CD4-positive, alpha-beta T cell (primary cell): ENCODE measurements around the gene RIN3. TPM values are rescaled to one million over a fixed set of nuclear protein-coding genes. Genes with fewer than 3 reads are reported as not detected.
A peak's percentile ranks its signal among the peaks of the same experiment; 100 is the strongest.

Source experiments
- ATAC-seq: fragments of 200-7000 bp; cut with Tn5 transposase; one replicate; pipeline ENCODE4 v1.10.0; 2022; ENCODE audit warnings: mild to moderate bottlenecking; ENCODE audit not compliant: poor library complexity
- CTCF ChIA-PET: fragments of 350-600 bp; sonication (Branson Sonifier 250); formaldehyde crosslinking; loops from one replicate; lab custom pipeline; 2021; ENCODE audit warnings: antibody characterized with exemption, inconsistent platforms; lab: Charles Lee
- POLR2A ChIA-PET: fragments of 350-600 bp; sonication (Branson Sonifier 250); formaldehyde crosslinking; loops from one replicate; lab custom pipeline; 2021; ENCODE audit warnings: antibody characterized with exemption, inconsistent platforms; lab: Charles Lee
- DNase-seq, 14 experiments: peaks; one replicate each; pipeline ENCODE4 v3.0.0-alpha.2; 2013 to 2020; ENCODE audit warnings: mixed read lengths in 2 of 14
- H3K27ac ChIP-seq, 2 donors: one replicate each; pipeline versions ENCODE4 v1.5.1 to v1.7.0; 2013; ENCODE audit warnings: low read length in 2 of 2, low read depth in 1 of 2, mild to moderate bottlenecking in 1 of 2
- H3K27me3 ChIP-seq, 2 experiments: 1 replicate in 1 of 2; 2 replicates in 1 of 2; pipeline versions ENCODE4 v1.6.1 to v1.7.0; 2013; ENCODE audit warnings: low read length in 2 of 2, control low read depth in 1 of 2, mild to moderate bottlenecking in 1 of 2, moderate library complexity in 1 of 2; ENCODE audit not compliant: insufficient read depth in 2 of 2, control insufficient read depth in 1 of 2
- H3K36me3 ChIP-seq: one replicate; pipeline ENCODE4 v1.6.1; 2013; ENCODE audit warnings: low read length, control low read depth; ENCODE audit not compliant: insufficient read depth
- H3K4me1 ChIP-seq: one replicate; pipeline ENCODE4 v1.6.1; 2013; ENCODE audit warnings: low read length, control low read depth; ENCODE audit not compliant: insufficient read depth
- H3K4me3 ChIP-seq: one replicate; pipeline ENCODE4 v1.5.1; 2013; ENCODE audit warnings: mild to moderate bottlenecking, low read length, moderate library complexity
- H3K9me3 ChIP-seq, 2 experiments: 1 replicate in 1 of 2; 2 replicates in 1 of 2; pipeline versions ENCODE4 v1.6.1 to v1.7.0; 2013; ENCODE audit warnings: low read length in 2 of 2, mild to moderate bottlenecking in 2 of 2, control low read depth in 1 of 2, moderate library complexity in 1 of 2; ENCODE audit not compliant: control insufficient read depth in 1 of 2, insufficient read depth in 1 of 2
- H3K27ac Mint-ChIP-seq: one replicate; pipeline ENCODE4 v1.8.0; 2020; ENCODE audit warnings: mixed read lengths
- H3K27me3 Mint-ChIP-seq: one replicate; pipeline ENCODE4 v1.8.0; 2021; ENCODE audit warnings: mixed read lengths
- H3K36me3 Mint-ChIP-seq: one replicate; pipeline ENCODE4 v1.8.0; 2021; ENCODE audit warnings: low read depth, mixed read lengths
- H3K4me1 Mint-ChIP-seq: one replicate; pipeline ENCODE4 v1.8.0; 2021; ENCODE audit warnings: low read depth, mixed read lengths
- H3K4me3 Mint-ChIP-seq: one replicate; pipeline ENCODE4 v1.8.0; 2020; ENCODE audit warnings: mild to moderate bottlenecking, mixed read lengths
- H3K9me3 Mint-ChIP-seq: one replicate; pipeline ENCODE4 v1.8.0; 2020; ENCODE audit warnings: mixed read lengths
- CTCF ChIP-seq: fragments of 200-600 bp; IDR thresholded peaks from one replicate; pipeline ENCODE4 v1.8.0; 2022; ENCODE audit warnings: antibody characterized with exemption, mild to moderate bottlenecking
- intact Hi-C, 2 experiments: fragments of 100-400 bp; cut with DNase I in 1 of 2; cut with micrococcal nuclease in 1 of 2; formaldehyde crosslinking; loops; one replicate each; pipeline versions ENCODE4 v1.15.1 to v1.9.0; 2023 to 2025; cut with DNase I, micrococcal nuclease
- total RNA-seq, 174 experiments: library from RNA in 2 of 174; stranded (reverse) in 2 of 174; gene quantifications; one replicate each; pipeline ENCODE4 v1.2.3 and lab custom pipeline; 2021 to 2026

RIN3 gene
- total RNA-seq, 2 experiments from 2014 or later, result 67.9 to 72.2 TPM

- no peaks in the 10 kb centered on the region for H3K27me3 Mint-ChIP-seq
- Histone ChIP-seq H3K9me3 (no peaks in the 10 kb centered on the region), H3K27ac (no peak overlapping the region), H3K4me1 (peaks cover 31% of the 10 kb centered on the region), H3K27me3 (no peaks in the 10 kb centered on the region), H3K4me3 (no peak overlapping the region), H3K36me3 (peaks cover 2% of the 10 kb centered on the region)
- peaks cover 43% of the 10 kb centered on the region for H3K4me1 Mint-ChIP-seq
- H3K4me3 Mint-ChIP-seq, result no peak overlapping the region
- H3K9me3 Mint-ChIP-seq, result no peaks in the 10 kb centered on the region
- H3K36me3 Mint-ChIP-seq, result no peaks in the 10 kb centered on the region
- intact Hi-C loops, result no loop called here
- no peak for TF ChIP-seq CTCF
- ATAC-seq, result no peak
- ChIA-PET CTCF (no interaction called here), POLR2A (no interaction called here)
- peak overlapping the region; percentile 67 for H3K27ac Mint-ChIP-seq
- no peak for DNase-seq
Observed at GRCh38 chr14:92557544-92557912, 43.9 kb downstream of the RIN3 start.

GRCh38 chr14:92558319-92558718 lies 44.7 kb downstream of the RIN3 start:
- Mint-ChIP-seq H3K4me3 (no peak overlapping the region), H3K36me3 (no peaks in the 10 kb centered on the region), H3K27ac (peak overlapping the region; percentile 49), H3K4me1 (peaks cover 38% of the 10 kb centered on the region), H3K27me3 (no peaks in the 10 kb centered on the region), H3K9me3 (no peaks in the 10 kb centered on the region)
- DNase-seq (no peak), ATAC-seq (no peak)
- Histone ChIP-seq H3K9me3 (no peaks in the 10 kb centered on the region), H3K4me1 (peaks cover 32% of the 10 kb centered on the region), H3K27ac (no peak overlapping the region), H3K4me3 (no peak overlapping the region), H3K36me3 (peaks cover 2% of the 10 kb centered on the region), H3K27me3 (no peaks in the 10 kb centered on the region)
- CTCF ChIA-PET, result no interaction called here
- no peak for TF ChIP-seq CTCF
- intact Hi-C loops, result no loop called here
- POLR2A ChIA-PET, result no interaction called here

GRCh38 chr14:92559486-92559885 lies 45.9 kb downstream of the RIN3 start:
- Mint-ChIP-seq H3K4me3 (no peak overlapping the region), H3K27me3 (no peaks in the 10 kb centered on the region), H3K27ac (peak overlapping the region; percentile 88), H3K36me3 (peaks cover under 1% of the 10 kb centered on the region), H3K9me3 (no peaks in the 10 kb centered on the region), H3K4me1 (peaks cover 38% of the 10 kb centered on the region)
- DNase-seq (no peak), ATAC-seq (no peak)
- H3K4me1 ChIP-seq, result peaks cover 31% of the 10 kb centered on the region
- no peak for TF ChIP-seq CTCF
- ChIA-PET POLR2A (interaction anchor here (1.9 kb wide), 1 partner anchor 11 kb away, joined by 6 read pairs; no protein-coding TSS in a partner anchor), CTCF (interaction anchor here (0.5 kb wide), 1 partner anchor 29 kb away, joined by 5 read pairs; no protein-coding TSS in a partner anchor)
- intact Hi-C loops, result no loop called here
- no peaks in the 10 kb centered on the region for H3K27me3 ChIP-seq
- H3K27ac ChIP-seq, result no peak overlapping the region
- H3K36me3 ChIP-seq, result peaks cover 2% of the 10 kb centered on the region
- no peaks in the 10 kb centered on the region for H3K9me3 ChIP-seq
- no peak overlapping the region for H3K4me3 ChIP-seq
